Ishikawa (cell line): ENCODE data around the gene MYH9.

Experiments used
- CEBPB ChIP-seq: IDR thresholded peaks from 2 replicates; pipeline ENCODE4 v1.6.1; 2012
- CREB1 ChIP-seq: IDR thresholded peaks from 2 replicates; pipeline ENCODE4 v1.6.1; 2012; ENCODE audit warnings: low read depth
- EGR1 ChIP-seq: IDR thresholded peaks from 2 replicates; pipeline ENCODE4 v1.6.1; 2012
- EP300 ChIP-seq: IDR thresholded peaks from 2 replicates; pipeline ENCODE4 v1.6.1; 2012; ENCODE audit warnings: borderline replicate concordance
- FOXM1 ChIP-seq: IDR thresholded peaks from 2 replicates; pipeline ENCODE4 v1.6.1; 2012; ENCODE audit warnings: low read depth, borderline replicate concordance
- NFIC ChIP-seq: IDR thresholded peaks from 2 replicates; pipeline ENCODE4 v1.6.1; 2012
- RAD21 ChIP-seq: IDR thresholded peaks from 2 replicates; pipeline ENCODE4 v1.6.1; 2012; ENCODE audit warnings: low read depth
- TAF1 ChIP-seq: IDR thresholded peaks from 2 replicates; pipeline ENCODE4 v1.6.1; 2012; ENCODE audit warnings: low read depth, mild to moderate bottlenecking
- TCF12 ChIP-seq: IDR thresholded peaks from 2 replicates; pipeline ENCODE4 v1.6.1; 2012; ENCODE audit warnings: low read depth
- TEAD4 ChIP-seq: IDR thresholded peaks from 2 replicates; pipeline ENCODE4 v1.6.1; 2012
- USF1 ChIP-seq: IDR thresholded peaks from 2 replicates; pipeline ENCODE4 v1.6.1; 2012
- YY1 ChIP-seq: IDR thresholded peaks from 2 replicates; pipeline ENCODE4 v1.6.1; 2012; ENCODE audit warnings: low read depth
- ZBTB7A ChIP-seq: IDR thresholded peaks from 2 replicates; pipeline ENCODE4 v1.6.1; 2012; ENCODE audit warnings: low read depth
- TF ChIP-seq, protein P1 (sequence below): IDR thresholded peaks from 2 replicates; pipeline ENCODE4 v1.6.1; 2012
- TF ChIP-seq, protein P2 (sequence below): IDR thresholded peaks from 2 replicates; pipeline ENCODE4 v1.6.1; 2012; ENCODE audit warnings: low read depth, mild to moderate bottlenecking

MYH9 gene

DNA sequence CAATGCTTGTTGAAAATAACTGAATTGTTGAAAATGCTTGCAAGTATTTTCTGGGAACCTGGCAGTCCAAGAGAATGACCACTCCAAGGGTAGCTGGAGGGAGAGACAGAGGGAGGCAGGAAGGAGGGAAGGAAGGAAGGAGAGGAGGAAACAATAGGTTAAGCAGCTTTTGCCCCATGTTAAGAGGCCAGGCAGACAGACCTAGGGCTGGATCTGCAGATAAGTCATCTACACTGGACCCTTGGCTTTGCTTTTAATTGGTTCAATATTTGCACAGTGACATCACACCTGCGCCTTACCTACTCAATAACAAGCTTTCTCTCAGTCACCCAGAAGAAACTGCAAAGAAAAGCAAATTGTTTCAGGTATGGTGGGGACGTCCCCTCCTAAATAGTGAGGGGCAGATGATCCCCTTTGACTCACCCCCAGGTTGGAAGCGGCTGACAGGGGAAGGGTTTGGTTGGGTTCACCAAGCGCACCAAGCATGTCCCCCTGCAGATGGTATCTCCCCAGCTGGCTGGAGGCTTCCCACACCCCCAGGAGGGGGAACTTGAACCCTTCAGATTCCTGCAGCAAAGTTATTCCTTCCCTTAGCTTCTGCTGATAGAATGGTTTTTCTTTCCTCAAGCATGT is 24.3 kb downstream of the MYH9 start:
- no peak for TF ChIP-seq NFIC
- no peak for TF ChIP-seq CEBPB
- no peak for TF ChIP-seq YY1
- no peak for TF ChIP-seq EGR1
- TF ChIP-seq, protein P1, sequence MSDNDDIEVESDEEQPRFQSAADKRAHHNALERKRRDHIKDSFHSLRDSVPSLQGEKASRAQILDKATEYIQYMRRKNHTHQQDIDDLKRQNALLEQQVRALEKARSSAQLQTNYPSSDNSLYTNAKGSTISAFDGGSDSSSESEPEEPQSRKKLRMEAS: no peak
- TF ChIP-seq ZBTB7A: no peak
- TF ChIP-seq TAF1: no peak
- TF ChIP-seq, protein P2, sequence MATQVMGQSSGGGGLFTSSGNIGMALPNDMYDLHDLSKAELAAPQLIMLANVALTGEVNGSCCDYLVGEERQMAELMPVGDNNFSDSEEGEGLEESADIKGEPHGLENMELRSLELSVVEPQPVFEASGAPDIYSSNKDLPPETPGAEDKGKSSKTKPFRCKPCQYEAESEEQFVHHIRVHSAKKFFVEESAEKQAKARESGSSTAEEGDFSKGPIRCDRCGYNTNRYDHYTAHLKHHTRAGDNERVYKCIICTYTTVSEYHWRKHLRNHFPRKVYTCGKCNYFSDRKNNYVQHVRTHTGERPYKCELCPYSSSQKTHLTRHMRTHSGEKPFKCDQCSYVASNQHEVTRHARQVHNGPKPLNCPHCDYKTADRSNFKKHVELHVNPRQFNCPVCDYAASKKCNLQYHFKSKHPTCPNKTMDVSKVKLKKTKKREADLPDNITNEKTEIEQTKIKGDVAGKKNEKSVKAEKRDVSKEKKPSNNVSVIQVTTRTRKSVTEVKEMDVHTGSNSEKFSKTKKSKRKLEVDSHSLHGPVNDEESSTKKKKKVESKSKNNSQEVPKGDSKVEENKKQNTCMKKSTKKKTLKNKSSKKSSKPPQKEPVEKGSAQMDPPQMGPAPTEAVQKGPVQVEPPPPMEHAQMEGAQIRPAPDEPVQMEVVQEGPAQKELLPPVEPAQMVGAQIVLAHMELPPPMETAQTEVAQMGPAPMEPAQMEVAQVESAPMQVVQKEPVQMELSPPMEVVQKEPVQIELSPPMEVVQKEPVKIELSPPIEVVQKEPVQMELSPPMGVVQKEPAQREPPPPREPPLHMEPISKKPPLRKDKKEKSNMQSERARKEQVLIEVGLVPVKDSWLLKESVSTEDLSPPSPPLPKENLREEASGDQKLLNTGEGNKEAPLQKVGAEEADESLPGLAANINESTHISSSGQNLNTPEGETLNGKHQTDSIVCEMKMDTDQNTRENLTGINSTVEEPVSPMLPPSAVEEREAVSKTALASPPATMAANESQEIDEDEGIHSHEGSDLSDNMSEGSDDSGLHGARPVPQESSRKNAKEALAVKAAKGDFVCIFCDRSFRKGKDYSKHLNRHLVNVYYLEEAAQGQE: no peak
- TF ChIP-seq USF1: no peak

GRCh38 chr22:36362932-36363331 is 24.8 kb downstream of the MYH9 start:
- no peak for TF ChIP-seq EP300
- no peak for TF ChIP-seq YY1
- no peak for TF ChIP-seq EGR1
- TF ChIP-seq USF1: no peak
- TF ChIP-seq, protein P2: no peak
- no peak for TF ChIP-seq RAD21
- no peak for TF ChIP-seq CREB1
- TF ChIP-seq, protein P1: no peak
- no peak for TF ChIP-seq FOXM1
- no peak for TF ChIP-seq CEBPB

GRCh38 chr22:36362075-36362474 is 25.7 kb downstream of the MYH9 start:
- TF ChIP-seq TCF12: no peak
- TF ChIP-seq FOXM1: no peak
- no peak for TF ChIP-seq CREB1
- no peak for TF ChIP-seq EGR1
- TF ChIP-seq, protein P1: no peak
- no peak for TF ChIP-seq TEAD4
- TF ChIP-seq RAD21: no peak
- TF ChIP-seq EP300: no peak
- no peak for TF ChIP-seq NFIC
- no peak for TF ChIP-seq USF1
- no peak for TF ChIP-seq CEBPB
- no peak for TF ChIP-seq YY1
- no peak for TF ChIP-seq ZBTB7A
- TF ChIP-seq, protein P2: no peak
- no peak for TF ChIP-seq TAF1

DNA sequence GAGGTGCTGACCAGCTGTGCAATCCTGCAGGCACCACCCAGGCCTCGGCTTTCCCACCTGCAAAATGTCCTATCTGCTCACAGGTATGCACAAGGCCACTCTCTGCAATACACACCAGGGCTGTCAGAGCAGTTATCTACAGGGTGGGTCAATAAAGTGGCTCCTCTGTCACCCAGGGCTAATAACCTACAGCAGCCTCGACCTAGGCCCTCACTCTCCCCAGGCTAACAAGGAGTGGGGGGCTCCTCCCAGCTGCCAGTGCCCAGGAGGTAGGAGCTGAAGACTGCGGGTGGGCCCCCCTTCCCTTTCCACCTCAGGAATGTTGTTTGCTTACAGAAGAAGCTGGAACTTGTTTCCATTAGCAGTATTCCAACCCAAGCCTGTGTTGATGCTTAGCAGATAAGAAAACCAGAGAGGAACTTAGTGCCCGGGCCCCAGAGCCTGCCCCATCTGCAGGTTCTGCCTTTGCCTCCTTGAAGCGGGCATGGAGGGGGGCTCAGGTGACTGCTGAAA is 26.8 kb downstream of the MYH9 start:
- TF ChIP-seq TEAD4: no peak
- no peak for TF ChIP-seq NFIC
- no peak for TF ChIP-seq EP300
- TF ChIP-seq CEBPB: no peak
- TF ChIP-seq CREB1: no peak
- TF ChIP-seq, protein P2: no peak
- TF ChIP-seq RAD21: no peak
- TF ChIP-seq, protein P1: no peak
- TF ChIP-seq ZBTB7A: no peak
- TF ChIP-seq YY1: no peak
- no peak for TF ChIP-seq TCF12
- TF ChIP-seq FOXM1: no peak
- no peak for TF ChIP-seq USF1
- TF ChIP-seq TAF1: no peak
